H4 (cell line): Measurements from ENCODE around the gene AMZ1. TPM values are rescaled to one million over a fixed set of nuclear protein-coding genes. Genes with fewer than 3 reads are reported as not detected.
"Not testable (repeated sequence)": the region's sequence is repeated elsewhere in the genome, so short reads cannot be mapped to it uniquely, and the experiment has no call there.

Experiments used
- DNase-seq: peaks from one replicate; pipeline ENCODE4 v3.0.0-alpha.2; 2015; ENCODE audit warnings: low spot score
- total RNA-seq: library from RNA; depleted of rRNA; stranded (reverse); fragments of >200 nt; shearing (Covaris generic); gene quantifications from 2 replicates; pipeline ENCODE4 v1.2.3, GENCODE V29; 2014

Gene AMZ1
- total RNA-seq, 1 experiment from 2014 or later = not detected

- DNase-seq = no peak
These were observed 24.1 kb downstream of the AMZ1 start for GRCh38 chr7:2711895-2712675.

DNA sequence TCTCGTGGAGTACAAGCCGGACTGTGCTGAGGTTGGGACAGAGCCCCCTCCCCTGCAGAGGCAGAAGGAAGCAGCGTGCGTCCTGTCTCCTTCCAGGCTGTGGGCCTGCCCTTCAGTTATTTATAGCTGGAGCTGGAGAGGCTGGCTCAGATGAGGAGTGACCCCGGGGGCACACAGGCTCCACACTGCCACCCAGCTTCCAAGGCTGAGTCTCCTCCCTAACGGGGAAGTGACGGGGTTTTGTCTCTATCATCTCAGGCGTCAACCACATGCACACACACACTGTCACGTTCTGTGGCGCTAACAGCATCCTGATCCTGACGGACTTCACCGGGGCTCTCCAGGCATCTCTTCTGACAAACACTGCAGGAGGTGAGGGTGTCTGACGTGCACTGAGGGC is 25.4 kb downstream of the AMZ1 start:
- no peak for DNase-seq

GRCh38 chr7:2713978-2714377 is 26.0 kb downstream of the AMZ1 start:
- no peak for DNase-seq

GRCh38 chr7:2714636-2715035 is 26.6 kb downstream of the AMZ1 start:
- DNase-seq = no peak

DNA sequence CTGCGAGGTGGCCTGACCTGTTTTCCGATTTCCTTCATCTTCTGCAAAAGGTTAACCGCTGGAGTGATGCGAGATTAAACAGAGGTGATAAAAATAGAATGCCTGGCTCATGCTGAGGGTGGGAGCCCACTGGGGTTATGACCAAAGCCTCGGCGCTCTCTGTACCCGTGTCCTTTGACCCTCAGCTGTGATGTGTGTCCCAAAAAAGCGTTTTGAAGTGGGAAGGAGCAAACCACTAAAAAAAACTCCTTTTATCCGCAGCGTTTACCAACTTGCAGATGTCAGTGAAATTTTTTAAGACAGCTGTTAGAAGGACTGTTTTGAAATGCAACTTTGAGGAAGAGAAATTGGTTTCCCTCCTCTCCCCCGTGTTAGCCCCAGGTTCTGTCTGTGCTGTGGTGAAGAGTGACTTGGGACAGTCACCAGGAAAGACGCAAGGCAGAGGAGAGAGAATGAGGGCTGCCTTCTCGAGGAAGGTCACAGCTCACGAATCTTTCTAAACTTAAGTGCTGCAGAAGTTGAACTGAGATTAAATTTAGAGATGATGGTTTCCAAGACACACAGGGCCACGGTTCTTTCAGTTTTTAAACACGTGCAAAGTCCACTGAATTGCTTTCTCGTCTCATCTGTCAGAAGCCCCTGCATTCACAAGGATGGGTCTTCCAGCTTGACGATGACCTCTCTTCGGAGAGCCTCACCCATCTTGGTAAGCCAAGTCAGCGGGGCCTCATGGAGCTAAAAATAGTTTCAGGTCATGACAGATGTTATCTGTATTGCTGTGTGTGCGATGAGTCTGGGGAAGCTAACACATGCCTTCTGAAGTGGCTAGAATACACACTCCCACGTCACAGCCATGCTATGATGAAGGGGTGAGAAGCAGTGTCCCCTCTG is 27.6 kb downstream of the AMZ1 start:
- DNase-seq = no peak

GRCh38 chr7:2716488-2716887 is 28.5 kb downstream of the AMZ1 start:
- DNase-seq = no peak

DNA sequence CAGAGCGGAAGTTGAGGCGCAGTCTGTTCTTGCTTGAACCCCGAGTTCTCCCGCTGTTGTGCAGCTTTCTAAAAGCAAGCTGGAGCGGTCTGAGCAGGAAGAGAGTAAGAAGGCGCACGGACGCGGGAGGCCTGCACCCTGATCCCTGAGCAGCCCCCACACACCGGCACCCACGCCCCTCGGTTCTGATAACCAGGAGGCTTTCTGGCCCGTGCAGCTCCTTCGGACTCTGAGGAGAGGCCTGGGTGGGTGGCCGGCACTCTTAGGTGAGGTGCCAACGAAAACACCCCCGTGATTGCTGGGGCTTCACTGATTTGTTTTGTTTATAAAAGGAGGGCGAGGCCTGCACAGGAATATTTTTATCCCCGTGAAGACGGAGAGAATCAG is 28.9 kb downstream of the AMZ1 start:
- no peak for DNase-seq

DNA sequence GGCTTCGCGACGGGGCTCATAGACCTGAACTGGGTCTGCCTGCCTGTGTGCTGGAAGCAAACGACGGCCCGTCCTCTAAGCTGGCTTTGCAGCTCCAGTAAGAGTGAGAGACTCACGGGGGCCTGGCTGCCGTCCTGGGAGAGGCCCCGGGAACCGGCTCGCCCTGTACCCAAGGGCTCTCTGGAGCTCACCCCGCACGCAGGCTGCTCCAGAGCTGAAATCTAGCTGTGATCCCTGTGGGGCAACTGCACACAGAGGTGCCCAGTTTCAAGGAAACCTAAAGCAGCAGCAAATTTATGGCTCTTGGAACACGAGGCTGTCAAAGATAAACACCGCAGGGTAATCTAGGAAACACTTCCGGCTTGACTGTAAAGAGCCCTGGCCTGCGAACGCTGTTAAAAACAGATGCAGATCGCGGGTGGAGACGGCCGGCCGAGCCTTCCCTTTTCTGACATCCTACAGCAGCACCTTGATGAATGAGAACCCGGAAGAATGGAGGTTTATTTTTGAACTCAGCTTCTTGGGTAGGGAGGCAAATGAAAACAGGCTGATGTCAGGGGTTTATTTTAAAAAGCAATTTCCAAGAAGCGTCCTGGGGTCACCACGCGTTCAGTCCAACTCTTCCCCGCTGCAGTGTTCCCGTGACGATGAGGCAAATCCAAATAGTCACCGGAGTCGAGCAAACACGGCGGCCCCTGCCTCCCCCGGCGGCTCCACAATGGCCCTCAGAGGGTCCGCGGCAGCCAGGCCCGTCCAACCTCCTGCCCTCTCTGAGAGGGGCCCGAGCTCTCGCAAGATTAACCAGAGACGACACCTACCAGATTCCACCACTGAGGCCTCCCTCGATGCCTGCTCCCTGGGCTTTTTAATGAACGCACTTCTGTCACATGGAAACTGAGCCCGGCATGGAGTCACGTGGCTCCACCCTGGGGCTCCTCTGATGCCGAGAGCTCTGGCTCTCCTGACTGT is 29.6 kb downstream of the AMZ1 start:
- DNase-seq = no peak

GRCh38 chr7:2718296-2718965 is 30.4 kb downstream of the AMZ1 start:
- DNase-seq = no peak

GRCh38 chr7:2719007-2719406 is 31.0 kb downstream of the AMZ1 start:
- no peak for DNase-seq

- DNase-seq = no peak
These were observed 32.0 kb downstream of the AMZ1 start for GRCh38 chr7:2720024-2720423.

GRCh38 chr7:2721842-2722241 is 33.8 kb downstream of the AMZ1 start:
- DNase-seq = no peak

DNA sequence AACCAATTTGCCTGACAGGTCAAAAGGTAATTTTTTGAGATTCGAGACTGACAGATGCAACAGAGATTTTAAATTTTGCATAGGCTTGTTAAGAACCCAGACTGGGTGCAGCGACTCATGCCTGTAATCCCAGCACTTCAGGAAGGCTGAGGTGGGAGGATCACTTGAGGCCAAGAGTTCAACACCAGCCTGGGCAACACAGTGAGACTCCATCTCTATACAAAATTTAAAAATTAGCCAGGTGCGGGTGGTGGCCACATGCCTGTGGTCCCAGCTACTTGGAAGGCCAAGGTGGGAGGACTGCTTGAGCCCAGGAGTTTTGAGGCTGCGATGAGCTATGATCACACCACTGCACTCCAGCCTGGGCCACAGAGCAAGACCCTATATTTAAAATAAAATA is 34.6 kb downstream of the AMZ1 start:
- no peak for DNase-seq

DNA sequence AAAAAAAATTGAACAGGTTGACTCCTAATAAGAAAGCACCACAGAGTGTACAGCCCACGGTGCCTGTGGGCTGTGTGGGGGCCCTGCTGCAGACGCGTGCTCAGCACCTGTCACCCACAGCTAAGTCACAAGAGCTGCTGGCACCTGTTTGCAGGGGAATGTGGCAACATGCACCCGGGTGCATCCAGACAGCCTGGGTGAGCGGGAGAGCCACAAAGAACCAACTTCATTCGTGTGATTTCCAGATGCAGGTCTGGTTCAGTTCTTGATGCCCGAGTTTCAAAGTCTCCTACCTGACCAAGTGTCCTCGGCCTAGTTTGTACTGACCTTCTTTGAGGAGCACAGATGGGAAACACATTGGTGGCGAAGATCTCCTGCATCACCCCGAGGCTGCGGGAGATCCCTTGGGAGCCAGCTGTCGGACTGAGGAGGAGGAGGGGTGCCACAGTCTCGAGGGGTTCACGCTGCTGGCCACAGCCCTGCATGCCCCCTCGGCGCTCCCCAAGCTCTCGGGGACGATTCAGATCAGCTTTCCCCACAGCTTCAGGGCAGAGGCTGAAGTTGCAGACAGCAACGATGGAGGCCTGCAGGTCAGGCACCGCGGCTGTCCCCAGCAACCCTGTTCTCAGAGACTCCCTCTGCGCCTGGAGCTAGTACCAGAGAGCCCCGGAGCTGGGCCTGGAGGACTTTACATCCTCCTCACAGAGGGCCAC is 35.3 kb downstream of the AMZ1 start:
- DNase-seq = no peak

GRCh38 chr7:2724036-2724435 is 36.0 kb downstream of the AMZ1 start:
- not testable (repeated sequence) for DNase-seq

GRCh38 chr7:2724453-2725177 is 36.6 kb downstream of the AMZ1 start:
- no peak for DNase-seq

GRCh38 chr7:2725178-2726105 is 37.4 kb downstream of the AMZ1 start:
- DNase-seq = no peak

DNA sequence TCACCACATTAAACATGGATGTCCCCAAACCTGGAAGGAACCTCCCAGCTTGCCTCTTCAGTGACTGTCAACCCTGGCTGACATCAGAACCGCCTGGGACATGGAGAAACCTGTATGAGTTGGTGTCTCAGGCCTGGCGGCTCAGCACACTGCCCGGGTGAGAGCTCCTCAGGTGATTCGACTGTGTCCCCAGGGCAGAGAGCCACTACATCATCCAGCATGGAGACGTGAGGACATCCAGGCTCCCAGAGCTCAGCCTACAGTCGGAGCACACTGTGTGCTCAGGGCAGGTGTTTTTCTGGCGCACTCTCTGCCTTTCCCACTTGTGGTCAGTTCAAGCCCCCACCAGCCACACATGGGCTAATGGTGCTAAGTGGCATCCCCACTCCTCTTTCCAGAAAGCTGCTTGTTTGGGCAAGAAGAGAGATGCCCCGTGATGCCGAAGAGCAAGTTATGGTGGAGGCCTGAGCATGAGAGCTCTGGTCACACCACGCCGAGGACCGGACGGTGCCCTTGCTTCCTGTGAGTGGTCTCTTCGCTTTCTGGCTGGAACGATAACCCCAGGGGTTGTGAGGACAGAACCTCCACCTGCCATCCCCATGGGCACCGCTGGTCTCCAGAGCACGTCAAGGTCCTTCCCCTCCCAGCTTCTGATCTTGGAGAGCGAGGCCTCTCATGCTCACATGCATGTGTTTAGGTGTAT is 38.5 kb downstream of the AMZ1 start:
- no peak for DNase-seq
